IMR-90 (cell line): ENCODE results near the gene KRT1. TPM values are rescaled to one million over a fixed set of nuclear protein-coding genes. Genes with fewer than 3 reads are reported as not detected.

Experiments
- ATAC-seq: fragments of 200-7000 bp; cut with Tn5 transposase; 2 replicates; pipeline ENCODE4 v1.9.1; 2020; ENCODE audit warnings: low read depth, mild to moderate bottlenecking, moderate library complexity
- BruUV-seq: library from RNA; stranded (reverse); fragments of 400-500 nt; replicated peaks from 2 replicates; lab custom pipeline; 2021; lab: Mats Ljungman, UMichigan
- CTCF ChIA-PET: fragments of 300-600 bp; formaldehyde crosslinking; extraction: SDS; loops from one replicate; lab custom pipeline; 2021; ENCODE audit warnings: antibody characterized with exemption; lab: Yijun Ruan, JAX
- POLR2A ChIA-PET: fragments of 300-600 bp; sonication (Branson Sonifier 250); formaldehyde crosslinking; loops from one replicate; lab custom pipeline; 2022; ENCODE audit warnings: antibody characterized with exemption; ENCODE audit not compliant: unreplicated experiment; lab: Charles Lee
- DNase-seq: peaks from one replicate; pipeline ENCODE4 v3.0.0; 2013
- H2AFZ ChIP-seq: replicated peaks from 2 replicates; pipeline ENCODE3; 2013; ENCODE audit warnings: low read length, mild to moderate bottlenecking; ENCODE audit not compliant: poor library complexity
- H2AK5ac ChIP-seq: 2 replicates; pipeline ENCODE4 v1.6.1; 2013; ENCODE audit warnings: low read depth, low read length, inconsistent platforms
- H2AK9ac ChIP-seq: replicated peaks from 2 replicates; pipeline ENCODE3; 2013; ENCODE audit warnings: mild to moderate bottlenecking, low read depth, low read length, moderate library complexity; ENCODE audit not compliant: poor library complexity
- H2BK120ac ChIP-seq: 2 replicates; pipeline ENCODE4 v1.6.1; 2013; ENCODE audit warnings: low read depth, low read length, inconsistent platforms
- H2BK15ac ChIP-seq: 3 replicates; pipeline ENCODE4 v1.6.1; 2013; ENCODE audit warnings: low read depth, low read length, inconsistent platforms
- H2BK20ac ChIP-seq: 2 replicates; pipeline ENCODE4 v1.6.1; 2013; ENCODE audit warnings: low read depth, mild to moderate bottlenecking, inconsistent platforms, low read length, moderate library complexity
- H2BK5ac ChIP-seq: 2 replicates; pipeline ENCODE4 v1.6.1; 2013; ENCODE audit warnings: mild to moderate bottlenecking, low read depth, low read length, inconsistent platforms; ENCODE audit not compliant: poor library complexity, severe bottlenecking
- H3K14ac ChIP-seq: replicated peaks from 2 replicates; pipeline ENCODE4 v1.6.1; 2013; ENCODE audit warnings: low read depth, low read length, inconsistent platforms
- H3K18ac ChIP-seq: 2 replicates; pipeline ENCODE4 v1.6.1; 2013; ENCODE audit warnings: low read depth, low read length, control low read depth
- H3K23ac ChIP-seq: 2 replicates; pipeline ENCODE4 v1.6.1; 2013; ENCODE audit warnings: low read depth, low read length, inconsistent platforms
- H3K27ac ChIP-seq: 2 replicates; pipeline ENCODE4 v1.5.1; 2013; ENCODE audit warnings: mild to moderate bottlenecking, control low read depth, low read length; ENCODE audit not compliant: insufficient read depth
- H3K27me3 ChIP-seq: 2 replicates; pipeline ENCODE4 v1.6.1; 2013; ENCODE audit warnings: low read length; ENCODE audit not compliant: control insufficient read depth, insufficient read depth
- H3K36me3 ChIP-seq: 2 replicates; pipeline ENCODE4 v1.6.1; 2013; ENCODE audit warnings: low read length, mixed read lengths; ENCODE audit not compliant: control insufficient read depth, insufficient read depth
- H3K4ac ChIP-seq: 2 replicates; pipeline ENCODE4 v1.6.1; 2013; ENCODE audit warnings: low read depth, low read length, inconsistent platforms
- H3K4me1 ChIP-seq: 2 replicates; pipeline ENCODE4 v1.6.1; 2013; ENCODE audit warnings: low read length, mixed read lengths; ENCODE audit not compliant: control insufficient read depth, insufficient read depth
- H3K4me2 ChIP-seq: 2 replicates; pipeline ENCODE4 v1.6.1; 2013; ENCODE audit warnings: low read depth, mild to moderate bottlenecking, control low read depth, low read length, moderate library complexity
- H3K4me3 ChIP-seq: 2 replicates; pipeline ENCODE4 v1.5.1; 2013; ENCODE audit warnings: low read depth, mild to moderate bottlenecking, control low read depth, low read length, moderate library complexity; ENCODE audit not compliant: insufficient read depth
- H3K56ac ChIP-seq: 2 replicates; pipeline ENCODE4 v1.6.1; 2013; ENCODE audit warnings: low read length, inconsistent platforms; ENCODE audit not compliant: insufficient read depth; ENCODE audit errors: extremely low read depth
- H3K79me1 ChIP-seq, 2 experiments: 2 replicates each; pipeline ENCODE4 v1.6.1; 2013; ENCODE audit warnings: low read length in 2 of 2, inconsistent platforms in 1 of 2, low read depth in 1 of 2
- H3K9ac ChIP-seq: 2 replicates; pipeline ENCODE4 v1.6.1; 2013; ENCODE audit warnings: low read depth, low read length, control low read depth
- H3K9me1 ChIP-seq: 2 replicates; pipeline ENCODE4 v1.6.1; 2013; ENCODE audit warnings: low read length, inconsistent platforms; ENCODE audit not compliant: insufficient read depth
- H3K9me3 ChIP-seq: 2 replicates; pipeline ENCODE4 v1.6.1; 2013; ENCODE audit warnings: low read length; ENCODE audit not compliant: control insufficient read depth, insufficient read depth
- H4K20me1 ChIP-seq: 2 replicates; pipeline ENCODE4 v1.6.1; 2013; ENCODE audit warnings: low read length, inconsistent platforms; ENCODE audit not compliant: insufficient read depth
- H4K5ac ChIP-seq: 2 replicates; pipeline ENCODE4 v1.6.1; 2013; ENCODE audit warnings: mild to moderate bottlenecking, low read depth, low read length, control low read depth
- H4K8ac ChIP-seq, 2 experiments: 2 replicates each; pipeline ENCODE4 v1.6.1; 2013; ENCODE audit warnings: low read depth in 2 of 2, low read length in 2 of 2, control low read depth in 1 of 2, inconsistent platforms in 1 of 2
- H4K91ac ChIP-seq: 2 replicates; pipeline ENCODE4 v1.6.1; 2013; ENCODE audit warnings: low read depth, low read length, inconsistent platforms; ENCODE audit not compliant: insufficient read depth
- BHLHE40 ChIP-seq: fragments of 150-350 bp; IDR thresholded peaks from 2 replicates; pipeline ENCODE4 v1.6.1; 2016; ENCODE audit warnings: mild to moderate bottlenecking, low read depth, low read length
- CEBPB ChIP-seq: IDR thresholded peaks from 2 replicates; pipeline ENCODE4 v1.6.1; 2012; ENCODE audit warnings: low read depth, low read length, improper control_type of control experiment
- CHD1 ChIP-seq: IDR thresholded peaks from 2 replicates; pipeline ENCODE4 v1.6.1; 2012; ENCODE audit warnings: low read depth, low read length, improper control_type of control experiment
- ELK1 ChIP-seq: fragments of 150-350 bp; IDR thresholded peaks from 2 replicates; pipeline ENCODE4 v1.6.1; 2016; ENCODE audit warnings: low read depth, mild to moderate bottlenecking, low read length, moderate library complexity, borderline replicate concordance
- FOS ChIP-seq: fragments of 150-350 bp; IDR thresholded peaks from 2 replicates; pipeline ENCODE4 v1.6.1; 2016; ENCODE audit warnings: low read depth, low read length
- MAFK ChIP-seq: IDR thresholded peaks from 2 replicates; pipeline ENCODE4 v1.6.1; 2012; ENCODE audit warnings: low read depth, low read length, improper control_type of control experiment
- MAZ ChIP-seq: IDR thresholded peaks from 2 replicates; pipeline ENCODE4 v1.6.1; 2012; ENCODE audit warnings: low read depth, mild to moderate bottlenecking, low read length, improper control_type of control experiment, moderate library complexity, borderline replicate concordance
- MXI1 ChIP-seq: IDR thresholded peaks from 2 replicates; pipeline ENCODE4 v1.6.1; 2012; ENCODE audit warnings: low read depth, mild to moderate bottlenecking, low read length, moderate library complexity, borderline replicate concordance
- NFE2L2 ChIP-seq: fragments of 150-350 bp; IDR thresholded peaks from 2 replicates; pipeline ENCODE4 v1.6.1; 2016; ENCODE audit warnings: low read depth, mild to moderate bottlenecking, low read length
- POLR2A ChIP-seq: IDR thresholded peaks from 2 replicates; pipeline ENCODE4 v1.6.1; 2012; ENCODE audit warnings: mild to moderate bottlenecking, low read depth, low read length
- RAD21 ChIP-seq: IDR thresholded peaks from 2 replicates; pipeline ENCODE4 v1.6.1; 2012; ENCODE audit warnings: low read length, improper control_type of control experiment
- RCOR1 ChIP-seq: IDR thresholded peaks from 2 replicates; pipeline ENCODE4 v1.6.1; 2012; ENCODE audit warnings: mild to moderate bottlenecking, low read length, improper control_type of control experiment; ENCODE audit not compliant: insufficient replicate concordance
- RFX5 ChIP-seq: IDR thresholded peaks from 2 replicates; pipeline ENCODE4 v1.8.0; 2012; ENCODE audit warnings: low read depth, mild to moderate bottlenecking, low read length, moderate library complexity
- SMC3 ChIP-seq: fragments of 150-350 bp; IDR thresholded peaks from 2 replicates; pipeline ENCODE4 v1.6.1; 2016; ENCODE audit warnings: low read depth, mild to moderate bottlenecking, antibody characterized with exemption, low read length, moderate library complexity
- USF2 ChIP-seq: fragments of 150-350 bp; IDR thresholded peaks from 2 replicates; pipeline ENCODE4 v1.6.1; 2017; ENCODE audit warnings: mild to moderate bottlenecking, antibody characterized with exemption, low read length, low read depth
- WGBS, 2 experiments: methylation state at CpG; one replicate each; pipeline versions ENCODE4 v1.1.5 to v1.1.7; 2013; ENCODE audit warnings: missing lambda C conversion rate in 2 of 2; ENCODE audit not compliant: insufficient read length in 1 of 2; ENCODE audit errors: extremely low coverage in 2 of 2; 5-methylcytosine and 5-hydroxymethylcytosine counted together
- dilution Hi-C: fragments of 300-500 bp; cut with HindIII; formaldehyde crosslinking; loops from one replicate; pipeline ENCODE4 v1.14.3; 2018; ENCODE audit warnings: low sequenced_read_pairs; ENCODE audit not compliant: unreplicated experiment
- in situ Hi-C: fragments of 300-500 bp; cut with MboI; formaldehyde crosslinking; loops from 3 replicates; pipeline ENCODE4 v1.14.3; 2019; ENCODE audit warnings: low sequenced_read_pairs, inconsistent platforms, mixed read lengths
- intact Hi-C: fragments of 100-400 bp; cut with micrococcal nuclease; formaldehyde crosslinking; loops from 2 replicates; pipeline ENCODE4 v1.10.0; 2022
- polyA plus RNA-seq, 3 experiments: library from polyadenylated mRNA; depleted of rRNA; stranded (reverse); fragments of >200 nt; gene quantifications; 2 replicates each; pipeline ENCODE4 v1.2.3, GENCODE V29; 2012; ENCODE audit warnings: low replicate concordance in 1 of 3
- total RNA-seq: library from RNA; depleted of rRNA; stranded (reverse); fragments of >200 nt; gene quantifications from 2 replicates; pipeline ENCODE4 v1.2.3, GENCODE V29; 2012
- TF ChIP-seq, protein P1 (sequence below): conservative IDR thresholded peaks from 2 replicates; pipeline ENCODE4 v1.5.1; 2012; ENCODE audit warnings: mild to moderate bottlenecking, low read depth, low read length, improper control_type of control experiment

The KRT1 gene
- total and polyA plus RNA-seq, 2 of the 4 experiments (the other 2 are of a cell fraction) = not detected

- H3K56ac ChIP-seq = no peak overlapping the region
- peaks cover 48% of the 10 kb centered on the region for H3K27me3 ChIP-seq
- no peak overlapping the region for H3K4me2 ChIP-seq
- no peak overlapping the region for H3K23ac ChIP-seq
- TF ChIP-seq RAD21 (no peak), BHLHE40 (no peak), MAZ (no peak), RCOR1 (no peak), FOS (no peak), USF2 (no peak), POLR2A (no peak), CHD1 (no peak), MAFK (no peak), CEBPB (no peak), RFX5 (no peak), SMC3 (no peak), NFE2L2 (no peak), MXI1 (no peak), ELK1 (no peak)
- TF ChIP-seq, protein P1, sequence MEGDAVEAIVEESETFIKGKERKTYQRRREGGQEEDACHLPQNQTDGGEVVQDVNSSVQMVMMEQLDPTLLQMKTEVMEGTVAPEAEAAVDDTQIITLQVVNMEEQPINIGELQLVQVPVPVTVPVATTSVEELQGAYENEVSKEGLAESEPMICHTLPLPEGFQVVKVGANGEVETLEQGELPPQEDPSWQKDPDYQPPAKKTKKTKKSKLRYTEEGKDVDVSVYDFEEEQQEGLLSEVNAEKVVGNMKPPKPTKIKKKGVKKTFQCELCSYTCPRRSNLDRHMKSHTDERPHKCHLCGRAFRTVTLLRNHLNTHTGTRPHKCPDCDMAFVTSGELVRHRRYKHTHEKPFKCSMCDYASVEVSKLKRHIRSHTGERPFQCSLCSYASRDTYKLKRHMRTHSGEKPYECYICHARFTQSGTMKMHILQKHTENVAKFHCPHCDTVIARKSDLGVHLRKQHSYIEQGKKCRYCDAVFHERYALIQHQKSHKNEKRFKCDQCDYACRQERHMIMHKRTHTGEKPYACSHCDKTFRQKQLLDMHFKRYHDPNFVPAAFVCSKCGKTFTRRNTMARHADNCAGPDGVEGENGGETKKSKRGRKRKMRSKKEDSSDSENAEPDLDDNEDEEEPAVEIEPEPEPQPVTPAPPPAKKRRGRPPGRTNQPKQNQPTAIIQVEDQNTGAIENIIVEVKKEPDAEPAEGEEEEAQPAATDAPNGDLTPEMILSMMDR = no peak
- no peaks in the 10 kb centered on the region for H3K9me1 ChIP-seq
- no TSS peak for BruUV-seq
- no peak overlapping the region for H3K9ac ChIP-seq
- H2AFZ ChIP-seq = no peak overlapping the region
- no peak overlapping the region for H3K27ac ChIP-seq
- WGBS, 2 experiments = 67% methylated on average over 5 of the region's 14 CpGs; no CpG with 5 or more reads in 1 of the 2 experiments
- H4K5ac ChIP-seq = no peak overlapping the region
- no peak for ATAC-seq
- no peak for DNase-seq
- H2BK15ac ChIP-seq = no peak overlapping the region
- H3K36me3 ChIP-seq = no peaks in the 10 kb centered on the region
- H3K18ac ChIP-seq = no peak overlapping the region
- no peak overlapping the region for H4K8ac ChIP-seq
- no peak overlapping the region for H2AK5ac ChIP-seq
- H3K4me3 ChIP-seq = no peak overlapping the region
- H3K79me1 ChIP-seq = no peaks in the 10 kb centered on the region
- no peak overlapping the region for H4K91ac ChIP-seq
- H2AK9ac ChIP-seq = no peak overlapping the region
- H3K9me3 ChIP-seq = peaks cover 4% of the 10 kb centered on the region; the same call in 1 of the 2 replicates
- dilution Hi-C loops (no loop called here), in situ Hi-C loops (loop anchor here (5.0 kb wide), 1 partner anchor 48 kb away; no protein-coding TSS in a partner anchor), intact Hi-C loops (no loop called here)
- POLR2A ChIA-PET = no interaction called here
- no peaks in the 10 kb centered on the region for H4K20me1 ChIP-seq
- H3K4ac ChIP-seq = no peak overlapping the region
- no peak overlapping the region for H2BK120ac ChIP-seq
- H2BK20ac ChIP-seq = no peak overlapping the region
- H2BK5ac ChIP-seq = no peak overlapping the region
- no peak overlapping the region for H3K14ac ChIP-seq
- CTCF ChIA-PET = no interaction called here
- no peaks in the 10 kb centered on the region for H3K4me1 ChIP-seq
Measured at GRCh38 chr12:52715416-52715815, 35.2 kb upstream of the KRT1 start.
